Kidney tubule cell (primary cell): Measurements from ENCODE around the gene PHF21A.
"Not testable (repeated sequence)": the region's sequence is repeated elsewhere in the genome, so short reads cannot be mapped to it uniquely, and the experiment has no call there.

Source experiments
- DNase-seq: peaks from one replicate; pipeline ENCODE4 v3.0.0-alpha.2; 2018; ENCODE audit warnings: low spot score

Gene PHF21A

DNA sequence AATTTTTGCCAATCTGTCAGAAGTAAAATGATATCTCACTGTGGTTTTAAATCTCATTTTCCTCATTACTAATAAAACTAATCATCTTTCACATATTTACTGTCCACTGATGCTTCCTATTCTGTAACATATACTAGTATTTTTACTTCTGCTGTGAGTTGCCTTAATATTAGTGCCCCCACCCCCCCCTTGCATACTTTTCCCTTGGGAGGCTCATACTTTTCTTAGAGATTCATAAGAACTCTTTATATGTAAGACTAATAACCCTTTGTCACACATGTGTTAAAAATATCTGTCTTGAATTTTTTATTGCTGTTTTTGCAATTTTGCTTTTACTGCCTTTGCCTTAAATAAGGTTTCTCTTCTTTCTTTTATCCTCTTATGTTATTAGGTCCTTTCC, 87.2 kb downstream of the PHF21A start:
- DNase-seq = no peak

DNA sequence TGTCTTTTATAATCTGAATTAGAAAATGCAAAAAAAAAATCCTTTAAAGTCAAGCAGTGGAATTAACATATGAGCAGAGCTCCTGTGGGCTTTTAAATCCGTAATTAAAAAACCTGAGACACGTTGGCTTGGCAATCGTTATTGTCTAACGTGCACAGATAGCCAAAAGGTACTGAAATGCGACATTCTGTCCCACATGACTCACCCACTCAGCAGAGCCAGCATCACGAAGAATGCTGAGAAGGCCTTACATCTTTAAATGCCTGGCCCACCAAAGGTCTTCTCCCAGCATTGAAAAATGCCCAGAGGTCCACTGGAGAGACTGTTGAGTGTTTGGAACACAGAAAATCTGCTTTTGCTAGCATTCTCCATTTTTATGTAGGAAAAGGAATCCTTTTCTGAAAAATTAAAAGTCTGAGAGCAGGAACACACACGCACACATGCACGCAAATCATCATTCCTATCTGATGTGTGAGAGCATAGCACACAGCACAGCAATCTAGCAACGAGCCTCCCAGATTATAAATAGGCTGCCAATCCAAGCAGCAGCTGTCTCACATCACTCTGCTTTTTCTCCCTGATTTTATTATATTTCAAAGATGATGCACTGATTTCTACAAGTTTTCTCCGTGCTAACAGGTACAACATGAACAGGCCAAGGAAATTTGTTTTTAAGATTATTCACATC, 94.5 kb downstream of the PHF21A start:
- DNase-seq = peak; percentile 30

DNA sequence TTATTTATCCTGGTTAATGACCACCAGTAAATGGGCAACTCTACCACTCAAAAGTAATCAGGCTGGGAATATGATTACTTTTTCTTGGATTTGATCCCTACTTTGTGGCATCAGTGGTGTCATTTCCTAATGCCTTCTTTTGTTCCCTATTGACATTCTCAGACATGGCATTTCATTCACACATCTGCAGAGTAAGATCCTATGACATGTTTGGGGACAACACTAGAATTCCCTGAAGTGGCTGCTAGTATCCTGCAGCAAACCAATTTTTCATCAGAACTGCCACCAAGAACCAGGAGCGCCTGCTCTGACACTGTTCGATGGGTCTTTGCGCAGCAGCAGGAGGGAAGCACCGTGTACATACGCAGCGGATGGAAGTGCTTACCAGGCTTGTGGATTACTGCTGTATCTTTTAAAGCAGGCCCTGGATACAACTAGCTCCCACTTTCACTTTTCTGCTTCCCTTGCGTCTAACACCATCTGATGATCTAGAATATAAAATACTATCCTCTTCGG, 101.1 kb downstream of the PHF21A start:
- DNase-seq = no peak

DNA sequence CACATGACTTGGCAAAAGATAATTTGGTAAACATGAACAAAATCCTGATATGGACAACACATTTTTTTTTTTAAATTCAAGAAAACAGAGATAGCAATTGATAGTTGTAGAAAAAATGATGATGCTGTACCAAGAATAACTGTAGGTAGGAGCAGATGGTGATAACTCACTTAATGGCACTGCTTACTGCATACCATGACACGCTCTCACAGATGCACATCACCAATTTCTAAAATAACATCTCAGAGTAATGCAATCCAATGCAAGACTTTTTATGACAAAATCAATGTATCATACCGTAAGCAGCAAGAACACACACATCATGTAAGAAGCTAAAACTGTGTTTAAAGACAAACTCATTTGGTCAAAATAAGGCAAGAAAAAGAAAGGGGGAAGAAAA, 102.6 kb downstream of the PHF21A start:
- no peak for DNase-seq

DNA sequence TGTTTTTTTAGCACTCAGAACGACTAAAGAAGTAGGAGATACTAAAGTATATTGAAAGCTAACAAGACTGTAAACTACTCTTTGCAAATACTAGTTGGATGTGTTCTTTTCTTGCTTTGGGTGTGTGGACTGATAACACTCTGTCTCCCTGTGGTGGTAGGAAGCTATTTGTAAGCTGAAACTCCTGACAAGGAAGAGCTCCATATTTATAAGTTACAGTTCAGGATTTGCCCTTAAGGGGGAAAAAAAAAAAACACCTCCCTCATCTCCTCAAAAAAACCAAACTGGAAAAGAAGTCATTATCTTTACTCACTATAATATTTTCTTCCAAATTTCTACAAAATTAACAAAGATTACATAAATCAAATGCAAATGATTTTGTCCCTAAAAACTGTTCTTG, 103.9 kb downstream of the PHF21A start:
- DNase-seq = no peak

DNA sequence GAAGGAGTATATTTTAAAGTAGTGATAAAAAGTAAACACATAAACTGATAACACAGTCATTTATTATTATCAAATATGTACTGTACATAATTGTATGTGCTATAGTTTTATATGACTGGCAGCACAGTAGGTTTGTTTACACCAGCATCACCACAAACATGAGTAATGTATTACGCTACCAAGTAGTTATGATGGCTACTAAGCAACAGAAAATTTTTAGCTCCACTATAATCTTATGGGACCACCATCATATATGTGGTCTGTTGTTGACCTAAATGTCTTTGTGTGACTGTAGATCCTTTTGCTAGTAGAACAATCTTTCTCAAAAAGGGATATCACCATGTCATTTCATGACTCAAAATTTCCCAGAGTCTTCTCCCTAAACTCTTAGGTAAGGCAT, 105.3 kb downstream of the PHF21A start:
- DNase-seq = no peak

DNA sequence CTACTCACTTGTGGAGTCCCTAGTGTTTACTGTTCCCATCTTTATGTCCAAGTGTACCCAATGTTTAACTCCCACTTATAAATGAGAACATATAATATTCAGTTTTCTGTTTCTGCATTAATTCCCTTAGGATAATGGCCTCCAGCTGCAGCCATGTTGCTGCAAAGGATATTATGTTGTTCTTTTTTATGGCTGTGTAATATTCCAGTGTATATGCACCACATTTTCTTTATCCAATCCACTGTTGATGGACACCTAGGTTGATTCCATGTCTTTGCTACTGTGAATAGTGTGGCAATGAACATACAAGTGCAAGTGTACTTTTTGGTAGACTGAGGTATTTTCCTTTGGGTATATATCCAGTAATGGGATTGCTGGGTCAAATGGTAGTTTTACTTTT, 107.1 kb downstream of the PHF21A start:
- DNase-seq = not testable (repeated sequence)

DNA sequence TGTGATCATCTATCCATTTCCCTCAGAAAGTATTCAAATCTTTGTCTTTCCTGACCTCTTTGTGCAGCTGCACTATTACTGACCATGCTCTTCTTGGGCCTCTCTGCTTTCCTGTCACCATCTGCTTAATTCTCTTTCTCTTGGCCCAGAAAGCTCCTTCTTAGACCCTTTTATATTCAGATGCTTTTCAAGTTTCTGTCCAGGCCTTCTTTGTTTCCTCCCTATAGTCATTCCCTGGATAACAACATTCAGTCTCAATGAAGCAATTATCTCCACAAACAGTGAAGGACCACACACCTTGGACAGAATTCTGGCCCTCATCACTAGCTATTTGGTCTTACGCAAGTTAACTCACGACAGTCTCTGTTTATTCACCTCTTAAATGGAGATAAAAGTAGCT, 109.1 kb downstream of the PHF21A start:
- no peak for DNase-seq

DNA sequence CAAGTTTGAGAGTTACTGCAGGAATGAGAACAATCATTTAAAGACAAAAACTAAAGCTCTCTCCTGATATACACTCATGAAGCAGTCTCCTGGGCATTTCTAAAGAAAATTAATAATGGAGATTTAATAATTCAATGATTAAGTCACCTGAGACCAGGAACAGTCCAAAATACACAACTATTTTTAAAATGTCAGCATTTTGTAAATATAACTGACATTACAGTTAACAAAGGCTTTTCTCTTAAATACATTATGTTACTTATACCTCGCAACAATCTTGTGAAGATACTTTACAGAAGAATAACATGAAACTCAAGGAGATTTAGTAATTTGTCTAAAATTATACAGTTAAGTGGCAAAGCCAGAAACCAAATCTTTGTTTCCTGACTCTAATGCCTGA, 111.2 kb downstream of the PHF21A start:
- no peak for DNase-seq

DNA sequence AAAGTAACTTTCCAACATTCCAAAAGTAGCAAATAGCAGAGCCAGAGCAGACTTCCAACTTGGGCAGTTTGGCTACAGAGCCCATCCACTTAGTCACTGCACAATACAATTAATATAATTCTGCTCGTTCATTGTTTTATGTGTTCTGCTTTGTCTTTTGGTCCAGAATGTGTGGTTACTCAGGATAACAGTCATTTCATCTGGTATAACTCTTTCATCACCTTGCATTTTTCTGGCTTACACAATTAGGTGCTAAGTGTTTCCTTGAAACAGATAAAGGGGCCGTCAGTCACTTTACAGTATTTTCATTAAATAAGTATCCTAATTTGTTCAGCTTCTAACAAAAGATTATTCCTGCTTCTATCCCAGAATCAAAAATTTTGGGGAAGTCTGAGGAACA, 111.6 kb downstream of the PHF21A start:
- DNase-seq = no peak

DNA sequence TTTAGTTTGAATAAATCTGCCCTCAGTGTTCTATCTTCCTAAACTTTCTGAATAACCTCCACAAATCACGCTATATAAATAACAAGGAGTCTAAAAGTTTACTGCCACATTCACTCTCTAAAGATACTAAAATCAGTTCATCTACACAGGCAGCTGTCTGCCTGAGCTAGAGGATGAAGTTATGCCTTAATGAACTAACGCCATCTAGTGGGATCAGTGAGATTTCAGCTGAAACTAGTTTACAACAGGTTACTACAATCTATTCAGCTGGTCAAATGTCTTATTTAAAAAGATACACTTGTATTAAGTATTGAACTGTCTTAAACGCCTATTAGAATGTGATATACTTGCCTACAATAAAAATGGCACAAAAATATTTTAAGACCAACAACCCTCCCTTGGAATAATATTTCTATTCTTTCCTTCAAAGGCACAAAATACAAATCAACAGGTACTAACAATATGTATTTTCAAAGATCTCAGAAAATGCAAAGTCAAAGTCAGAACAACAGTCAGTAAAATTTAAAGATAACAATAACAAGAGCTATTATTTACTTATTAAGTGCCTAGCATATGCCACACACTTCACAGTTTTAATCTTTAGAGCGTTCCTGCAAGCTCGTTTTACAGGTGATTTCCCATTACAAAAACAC, 114.7 kb downstream of the PHF21A start:
- peak; percentile 68 for DNase-seq

DNA sequence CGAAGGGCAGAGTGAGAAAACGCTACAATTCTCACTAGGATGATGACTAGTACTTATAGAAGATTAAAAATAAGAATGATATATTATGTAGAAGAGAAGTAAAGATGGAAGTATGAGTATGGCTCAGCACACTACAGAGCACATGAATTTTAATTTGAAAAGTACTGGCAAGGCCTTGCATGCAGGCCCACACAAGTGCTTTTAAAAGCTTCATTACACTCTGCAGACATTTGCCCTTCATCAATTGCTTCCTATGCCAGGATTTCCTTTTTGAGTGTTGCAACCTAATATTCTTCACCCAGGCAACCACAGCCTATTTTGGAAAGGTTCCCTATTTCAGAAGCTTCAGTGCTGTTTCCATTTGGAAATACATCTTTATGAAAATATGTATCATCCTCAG, 117.7 kb downstream of the PHF21A start:
- DNase-seq = no peak

DNA sequence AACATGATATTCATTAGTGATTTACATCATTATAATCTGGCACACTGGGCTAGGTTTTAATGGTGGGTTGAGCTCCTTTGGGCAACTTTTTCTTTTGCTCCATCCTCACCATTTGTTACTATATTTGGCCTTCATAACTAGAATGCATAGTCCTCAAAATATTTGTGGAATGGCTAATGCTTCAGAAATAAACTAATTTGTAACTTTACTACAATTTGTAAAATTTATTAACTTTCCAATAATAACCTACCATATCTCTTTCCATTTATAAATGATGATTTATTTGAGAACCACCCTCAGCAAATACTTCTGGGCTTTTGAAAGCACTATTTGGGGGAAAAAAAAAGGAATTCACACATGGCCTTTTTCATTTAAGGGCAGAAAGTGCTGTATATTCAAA, 119.1 kb downstream of the PHF21A start:
- DNase-seq = no peak

DNA sequence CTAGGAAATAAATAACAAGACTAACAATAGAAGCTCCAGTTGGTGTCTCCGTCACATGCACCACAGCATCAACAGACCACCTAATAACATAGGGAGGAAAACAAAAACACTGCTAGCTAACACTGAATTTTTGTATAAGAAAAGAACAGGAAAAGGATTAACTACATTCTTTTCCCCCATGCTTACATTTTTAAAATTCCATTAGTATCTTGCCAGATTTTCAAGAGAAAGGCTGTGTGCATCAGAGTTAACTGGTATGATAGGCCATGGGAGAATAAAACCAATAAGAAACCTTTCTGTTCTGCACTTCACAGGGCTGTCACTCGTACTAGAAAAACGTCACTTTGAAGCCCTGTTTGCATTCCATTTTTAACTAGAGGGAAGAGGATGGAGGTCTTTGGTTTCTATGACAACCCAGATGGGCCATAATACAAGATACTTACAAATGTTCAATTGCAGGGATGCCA, 119.8 kb downstream of the PHF21A start:
- DNase-seq = no peak

DNA sequence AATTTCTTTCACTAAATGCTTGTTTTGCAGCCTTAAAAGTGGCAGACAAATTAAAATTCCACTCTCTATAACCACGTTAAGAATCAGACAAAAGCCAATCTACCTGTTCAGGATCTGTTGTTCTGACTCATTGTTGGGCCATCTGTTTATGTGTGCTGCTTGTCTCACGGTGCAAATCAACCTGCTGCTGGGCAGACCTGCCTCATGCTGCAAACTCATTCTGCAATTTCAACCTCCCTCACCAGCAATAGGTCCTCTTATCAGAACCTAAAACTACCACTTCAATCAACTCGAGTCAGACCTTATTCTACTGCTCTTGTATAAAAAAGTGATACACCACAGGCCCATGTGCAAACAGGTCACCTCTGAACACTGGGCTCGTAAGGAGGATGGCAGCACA, 123.7 kb downstream of the PHF21A start:
- no peak for DNase-seq

DNA sequence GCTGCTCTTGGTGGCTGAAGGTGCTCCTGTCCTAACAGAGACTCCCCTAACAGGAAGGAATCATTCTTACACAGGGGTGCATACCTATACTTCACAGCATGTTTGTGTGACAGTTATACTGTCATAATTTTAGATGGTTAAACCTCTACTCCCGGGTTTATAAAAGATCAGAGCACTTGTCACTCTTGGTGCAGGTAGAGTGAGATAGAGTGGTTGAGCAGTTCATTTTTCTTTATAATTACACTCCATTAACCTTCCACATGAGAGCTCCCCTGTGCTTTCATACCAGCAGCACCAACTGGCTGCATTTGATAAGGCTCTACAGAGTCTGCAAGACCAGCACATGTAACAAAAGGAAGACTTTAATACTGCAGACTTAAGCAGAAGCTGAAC, 125.9 kb downstream of the PHF21A start:
- DNase-seq = no peak

DNA sequence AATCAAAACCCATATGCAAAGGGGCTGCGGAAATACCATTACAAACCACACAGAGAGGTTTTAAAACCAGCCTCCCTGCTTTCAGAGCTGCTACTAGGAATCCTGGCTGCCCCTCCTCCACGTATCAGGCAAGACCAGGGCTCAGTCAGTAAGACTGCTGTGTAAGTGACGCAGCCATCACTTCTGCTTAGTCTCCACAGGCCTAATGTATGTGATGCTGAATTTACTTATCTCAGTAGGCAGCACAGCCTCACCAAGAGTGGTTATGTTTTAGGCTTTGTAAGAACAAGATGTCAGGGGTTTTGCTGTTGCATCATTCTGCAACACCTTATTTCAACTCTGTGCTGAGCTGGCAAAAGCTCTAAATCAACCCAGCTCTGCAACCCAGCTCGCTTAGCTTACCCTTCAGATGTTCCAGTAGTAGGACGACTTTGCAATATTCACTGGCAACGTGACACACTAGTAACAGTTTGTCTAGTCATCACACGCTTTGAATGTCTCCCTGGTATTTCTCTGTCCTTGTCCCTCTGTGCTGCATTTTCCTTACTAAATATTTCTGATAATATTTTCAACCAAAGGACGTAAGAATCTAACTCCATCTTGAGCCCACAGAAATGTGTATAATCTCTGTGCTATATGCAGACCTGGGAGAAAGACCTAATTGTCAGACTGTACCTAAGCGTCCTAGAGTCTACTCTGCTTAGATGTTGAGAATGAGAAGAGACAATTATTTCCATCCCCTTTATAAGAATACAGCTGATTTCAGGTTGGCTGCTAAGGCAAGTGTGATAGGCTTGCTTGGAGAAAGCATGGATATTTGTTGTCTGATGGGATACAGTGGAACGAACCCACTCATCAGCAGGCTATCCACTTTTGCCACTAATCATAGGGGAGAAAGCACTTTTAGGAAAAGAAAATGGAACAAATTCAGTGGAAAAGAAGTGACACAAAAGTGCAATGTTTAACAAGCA, 126.6 kb downstream of the PHF21A start:
- DNase-seq = no peak

DNA sequence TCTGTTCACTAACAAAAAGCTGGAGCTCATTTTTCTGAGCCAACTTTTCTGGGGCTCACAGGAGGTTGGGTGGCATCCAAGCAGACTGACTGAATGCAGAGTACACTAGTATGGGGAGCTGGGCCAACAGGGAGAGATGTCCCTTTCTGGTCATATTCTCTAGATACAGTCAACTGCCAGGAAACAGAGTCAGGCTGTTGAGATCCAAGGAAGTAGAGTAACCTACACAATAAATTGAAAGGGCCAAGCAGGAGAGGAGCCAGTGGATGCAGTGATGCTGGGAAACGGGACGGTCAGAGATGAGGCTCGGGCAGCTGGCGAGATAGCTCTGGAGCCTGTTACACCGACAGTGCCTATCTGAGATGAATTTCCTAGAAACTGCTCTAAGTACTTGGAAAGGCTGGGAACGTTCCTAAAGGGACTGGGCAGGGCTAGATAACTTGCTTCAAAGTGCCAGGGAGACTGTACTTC, 127.7 kb downstream of the PHF21A start:
- no peak for DNase-seq

DNA sequence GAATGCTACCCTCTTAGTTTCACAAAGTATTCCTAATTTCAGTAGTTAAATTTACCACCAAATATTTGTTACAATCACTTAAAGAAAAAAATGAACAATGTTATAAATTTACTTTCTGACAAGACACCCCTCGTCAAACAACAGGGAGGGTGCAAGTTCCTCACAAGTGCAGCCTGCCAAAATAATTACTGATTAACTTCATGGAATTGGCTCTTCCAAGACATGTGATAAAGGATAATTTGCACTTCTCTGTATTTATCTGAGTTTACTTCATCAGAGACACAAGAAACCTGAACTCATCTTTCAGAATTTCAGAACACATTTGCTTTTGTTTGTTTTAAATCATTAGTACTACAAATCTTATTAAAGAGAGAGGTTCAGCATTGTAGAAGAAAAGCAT, 132.3 kb downstream of the PHF21A start:
- peak; percentile 16 for DNase-seq

DNA sequence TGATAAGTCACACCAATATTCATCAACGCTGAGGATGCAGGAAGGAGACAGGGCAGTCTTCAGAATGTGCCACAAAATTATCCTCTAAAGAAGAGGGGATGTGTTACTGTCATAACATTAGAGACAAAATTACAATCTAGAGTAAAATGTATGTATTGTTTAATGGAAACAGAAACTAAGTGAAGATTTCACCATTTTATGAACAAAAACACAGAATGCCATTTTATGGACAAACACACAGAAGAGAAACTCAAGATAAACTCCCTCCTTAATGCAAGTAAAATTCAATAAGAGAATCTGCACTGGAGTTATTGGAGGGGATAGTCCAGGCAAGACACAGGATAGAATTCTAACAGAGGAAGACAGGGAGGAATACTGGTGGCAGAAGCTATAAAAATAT, 136.0 kb downstream of the PHF21A start:
- no peak for DNase-seq

DNA sequence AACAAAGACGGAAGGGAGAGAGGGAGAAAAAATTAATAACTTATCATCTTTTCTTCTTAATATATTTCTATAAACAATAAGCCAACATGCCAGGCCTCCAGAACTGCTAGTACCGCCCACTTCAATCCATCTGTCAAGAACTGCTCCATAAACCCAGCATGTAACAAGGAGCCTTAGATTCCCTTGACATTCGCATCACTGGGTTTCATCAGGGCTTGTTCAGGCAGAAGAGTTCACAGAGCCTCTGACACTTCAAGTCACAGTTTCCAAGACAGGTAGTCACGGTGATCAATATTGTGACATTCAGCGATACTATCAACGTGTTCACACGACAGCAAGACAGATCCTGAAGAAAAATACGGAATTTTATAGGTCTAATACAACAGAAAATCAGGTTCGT, 137.1 kb downstream of the PHF21A start:
- DNase-seq = no peak

DNA sequence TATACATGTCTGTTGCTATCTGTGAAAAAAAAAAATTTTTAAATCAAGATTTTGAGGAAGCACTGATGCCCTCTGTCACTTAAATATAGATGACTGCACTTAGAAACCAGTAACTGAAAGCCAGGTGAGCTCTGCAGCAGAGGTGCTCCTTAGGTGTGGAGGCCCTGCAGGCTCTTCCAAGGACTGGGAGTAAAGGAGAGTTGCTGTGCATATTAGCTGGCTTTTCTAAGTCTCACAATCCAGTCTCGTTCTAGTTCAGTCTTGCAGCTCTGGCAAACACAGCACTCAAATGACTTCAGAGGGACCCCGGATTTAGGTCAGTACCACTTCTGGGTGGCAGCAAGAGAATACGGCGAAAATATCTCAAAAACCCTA, 137.8 kb downstream of the PHF21A start:
- DNase-seq = no peak
